SIG-M5 (cell line): ENCODE measurements around the gene SYNDIG1L.
"Not testable (repeated sequence)": the region's sequence is repeated elsewhere in the genome, so short reads cannot be mapped to it uniquely, and the experiment has no call there.

Experiments used
- DNase-seq: peaks from one replicate; lab custom pipeline; 2025; lab: John Stamatoyannopoulos, UW

Gene SYNDIG1L

GRCh38 chr14:74426202-74426582 is at the start of gene SYNDIG1L:
Gene SYNDIG1L, minus strand, starts transcription at chr14:74426210. Its CDS starts 16,466 bp downstream, at chr14:74409744.
- DNase-seq = no peak

GRCh38 chr14:74475678-74476077 is 49.7 kb upstream of the SYNDIG1L start:
- no peak for DNase-seq

GRCh38 chr14:74474376-74474775 is 48.4 kb upstream of the SYNDIG1L start:
- DNase-seq = no peak

GRCh38 chr14:74472601-74473000 is 46.6 kb upstream of the SYNDIG1L start:
- DNase-seq = no peak

- DNase-seq = no peak
Observed at GRCh38 chr14:74469548-74470518, 43.8 kb upstream of the SYNDIG1L start.

- DNase-seq = no peak
Observed at GRCh38 chr14:74468513-74468912, 42.5 kb upstream of the SYNDIG1L start.

GRCh38 chr14:74465335-74465734 is 39.3 kb upstream of the SYNDIG1L start:
- no peak for DNase-seq

GRCh38 chr14:74464785-74465184 is 38.8 kb upstream of the SYNDIG1L start:
- DNase-seq = no peak

GRCh38 chr14:74463697-74464096 is 37.7 kb upstream of the SYNDIG1L start:
- DNase-seq = no peak

- no peak for DNase-seq
Observed at GRCh38 chr14:74462993-74463392, 37.0 kb upstream of the SYNDIG1L start.

- no peak for DNase-seq
Observed at GRCh38 chr14:74459976-74460375, 34.0 kb upstream of the SYNDIG1L start.

GRCh38 chr14:74459289-74459946 is 33.4 kb upstream of the SYNDIG1L start:
- no peak for DNase-seq

- DNase-seq = no peak
Observed at GRCh38 chr14:74457565-74457895, 31.5 kb upstream of the SYNDIG1L start.

- DNase-seq = no peak
Observed at GRCh38 chr14:74456684-74457564, 30.9 kb upstream of the SYNDIG1L start.

- not testable (repeated sequence) for DNase-seq
Observed at GRCh38 chr14:74454397-74454796, 28.4 kb upstream of the SYNDIG1L start.

- DNase-seq = no peak
Observed at GRCh38 chr14:74444866-74445265, 18.9 kb upstream of the SYNDIG1L start.

GRCh38 chr14:74442757-74443156 is 16.7 kb upstream of the SYNDIG1L start:
- DNase-seq = no peak

GRCh38 chr14:74441113-74441512 is 15.1 kb upstream of the SYNDIG1L start:
- no peak for DNase-seq

- no peak for DNase-seq
Observed at GRCh38 chr14:74438351-74438915, 12.4 kb upstream of the SYNDIG1L start.

- no peak for DNase-seq
Observed at GRCh38 chr14:74437496-74438053, 11.6 kb upstream of the SYNDIG1L start.

- no peak for DNase-seq
Observed at GRCh38 chr14:74434294-74434693, 8.3 kb upstream of the SYNDIG1L start.

GRCh38 chr14:74429991-74430390 is 4.0 kb upstream of the SYNDIG1L start:
- DNase-seq = no peak
